NCI-H82 treated with DMSO at 0.1 percent for 48 hours (cell line): Measurements from ENCODE around the gene ACSS2.
A peak's percentile ranks its signal among the peaks of the same experiment; 100 is the strongest.

Source experiments
- DNase-seq: peaks from one replicate; lab custom pipeline; 2025; ENCODE audit not compliant: unreplicated experiment; lab: John Stamatoyannopoulos, UW

Gene ACSS2

DNA sequence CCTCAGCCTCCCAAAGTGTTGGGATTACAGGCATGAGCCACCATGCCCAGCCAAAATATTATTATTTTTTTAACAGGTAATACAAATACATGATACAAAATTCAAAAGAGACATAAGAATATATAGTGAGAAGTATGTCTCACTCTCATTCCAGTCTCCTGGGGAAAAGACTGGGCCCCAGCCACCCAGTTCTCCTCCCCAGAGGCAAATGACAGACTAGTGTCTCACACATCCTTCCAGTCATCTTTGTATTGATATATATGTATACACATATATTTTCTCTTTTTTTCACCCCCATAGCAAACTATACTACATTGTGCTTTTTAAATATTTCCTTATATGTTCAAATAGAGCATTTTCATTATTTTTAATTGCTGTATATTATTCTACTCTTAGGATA lies 70.9 kb downstream of the ACSS2 start:
- DNase-seq: no peak

DNA sequence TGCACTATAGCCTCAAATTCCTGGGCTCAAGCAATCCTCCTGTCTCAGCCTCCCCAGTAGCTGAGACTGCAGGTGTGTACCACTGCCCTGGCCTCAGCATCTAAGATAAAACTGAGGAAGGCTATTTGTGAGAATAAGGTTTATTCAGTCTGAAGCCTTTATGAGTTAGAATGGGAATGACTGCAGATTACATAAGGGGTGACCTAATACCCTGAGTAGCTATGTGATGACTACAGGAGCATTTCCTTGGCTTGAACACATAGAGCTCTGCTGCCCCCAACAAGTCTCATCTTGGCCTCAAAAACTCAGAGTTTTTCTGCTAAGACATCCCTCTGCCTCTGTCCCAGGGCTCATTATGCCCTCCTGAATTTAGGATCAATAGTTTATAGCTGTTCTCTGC lies 71.6 kb downstream of the ACSS2 start:
- no peak for DNase-seq

DNA sequence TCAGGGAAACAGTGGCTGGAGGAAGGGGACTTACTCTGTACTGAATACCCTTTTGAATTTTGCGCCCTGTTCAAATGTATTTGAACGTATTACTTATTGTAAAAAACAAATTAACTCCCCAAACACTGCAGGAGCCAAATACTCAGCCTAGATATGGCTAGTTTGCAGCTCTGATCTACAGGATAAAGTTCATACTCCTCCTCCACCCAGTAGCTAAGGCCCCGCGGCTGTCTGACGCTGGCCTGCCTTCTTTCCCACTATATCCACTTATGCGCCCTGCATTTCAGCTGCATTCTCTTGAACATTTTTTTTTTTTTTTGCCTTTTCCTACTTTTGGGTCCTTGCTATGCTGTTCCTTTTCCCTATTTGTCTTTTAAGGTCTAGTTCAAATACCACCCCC lies 72.7 kb downstream of the ACSS2 start:
- DNase-seq: no peak

DNA sequence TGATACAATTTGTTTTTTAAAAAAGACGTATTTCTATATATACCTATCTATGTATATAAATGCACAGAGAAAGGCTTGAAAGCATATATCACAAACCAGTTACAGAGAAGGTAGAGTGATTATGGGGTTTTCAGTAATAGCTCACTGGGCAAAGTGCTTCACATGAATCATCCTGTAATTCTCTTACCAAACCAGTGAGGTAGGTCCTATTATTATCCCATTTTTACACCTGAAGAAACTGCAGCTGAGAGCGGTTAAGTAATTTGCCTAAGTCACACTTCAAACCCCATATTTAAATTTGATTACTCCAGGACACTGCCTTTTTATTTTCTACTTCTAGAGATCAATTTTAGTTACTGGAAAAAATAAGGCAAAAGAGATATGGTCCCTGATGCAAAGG lies 74.8 kb downstream of the ACSS2 start:
- DNase-seq: no peak

DNA sequence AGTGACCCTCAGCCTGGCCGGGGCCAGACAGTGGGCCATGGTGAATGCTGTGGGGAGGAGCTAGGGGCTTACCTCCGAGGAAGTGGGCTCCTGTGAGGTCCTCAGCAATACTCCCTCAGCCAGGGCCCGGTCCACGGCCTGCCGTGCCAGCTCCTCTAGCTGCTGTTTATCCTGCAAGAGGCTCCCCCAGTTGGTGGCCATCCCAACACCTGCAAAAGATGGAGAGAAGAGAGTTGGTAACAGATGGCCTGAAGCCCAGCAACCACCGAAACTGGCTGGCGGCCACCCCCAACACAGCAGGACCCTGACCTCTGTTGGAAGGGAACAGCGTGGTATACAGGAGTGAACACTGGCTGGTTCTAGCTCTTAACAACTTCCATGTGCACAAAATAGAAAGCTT lies 75.2 kb downstream of the ACSS2 start:
- no peak for DNase-seq

DNA sequence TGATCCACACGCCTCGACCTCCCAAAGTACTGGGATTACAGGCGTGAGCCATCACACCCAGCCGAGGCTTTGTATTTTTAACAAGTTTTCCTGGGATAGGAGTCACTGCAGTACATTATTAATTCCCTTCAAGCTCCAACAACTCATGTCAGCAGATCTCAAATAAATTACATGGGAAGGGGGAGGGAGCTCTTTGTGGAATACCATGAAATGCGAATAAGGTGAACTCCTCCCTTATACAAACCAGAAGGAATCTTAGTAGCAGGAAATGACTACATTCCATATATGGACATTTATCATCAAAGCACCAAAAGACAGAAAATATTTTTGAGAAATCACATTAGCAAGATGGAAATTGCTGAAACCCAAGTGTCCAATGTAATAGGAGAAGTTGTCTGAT lies 76.3 kb downstream of the ACSS2 start:
- no peak for DNase-seq

DNA sequence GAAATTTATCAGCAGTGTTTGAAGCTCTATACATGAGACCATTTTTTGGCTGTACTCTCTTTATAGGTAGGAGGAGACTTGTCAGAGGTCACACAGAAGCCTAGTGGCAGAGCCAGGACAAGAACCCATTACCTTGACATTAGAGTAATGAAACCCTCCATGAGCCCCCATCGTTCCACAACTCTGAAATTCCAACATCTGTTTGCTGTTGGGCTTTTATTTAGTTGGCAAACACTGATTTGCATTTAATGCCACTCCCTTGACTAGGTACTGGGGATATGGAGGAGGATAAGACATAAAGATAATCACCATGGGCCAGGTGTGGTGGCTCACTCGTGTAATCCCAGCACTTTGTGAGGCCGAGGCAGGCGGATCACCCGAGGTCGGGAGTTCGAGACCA lies 77.5 kb downstream of the ACSS2 start:
- no peak for DNase-seq

DNA sequence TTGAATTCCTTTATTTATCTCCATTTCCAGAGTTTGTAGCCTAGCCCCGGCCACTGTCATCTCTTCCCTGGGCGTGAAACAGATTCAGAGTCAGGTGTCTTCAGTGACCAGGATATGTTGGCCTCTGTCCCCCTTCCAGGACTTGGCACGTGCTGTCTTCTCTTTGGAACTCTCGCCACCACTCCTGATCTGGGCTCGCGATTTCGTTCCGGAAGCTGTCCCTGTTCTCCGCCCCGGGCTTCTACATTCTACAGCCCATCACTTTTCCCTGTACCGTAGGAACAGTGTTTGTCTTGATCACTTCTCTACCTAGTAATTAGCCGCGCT lies 78.5 kb downstream of the ACSS2 start:
- DNase-seq: no peak

DNA sequence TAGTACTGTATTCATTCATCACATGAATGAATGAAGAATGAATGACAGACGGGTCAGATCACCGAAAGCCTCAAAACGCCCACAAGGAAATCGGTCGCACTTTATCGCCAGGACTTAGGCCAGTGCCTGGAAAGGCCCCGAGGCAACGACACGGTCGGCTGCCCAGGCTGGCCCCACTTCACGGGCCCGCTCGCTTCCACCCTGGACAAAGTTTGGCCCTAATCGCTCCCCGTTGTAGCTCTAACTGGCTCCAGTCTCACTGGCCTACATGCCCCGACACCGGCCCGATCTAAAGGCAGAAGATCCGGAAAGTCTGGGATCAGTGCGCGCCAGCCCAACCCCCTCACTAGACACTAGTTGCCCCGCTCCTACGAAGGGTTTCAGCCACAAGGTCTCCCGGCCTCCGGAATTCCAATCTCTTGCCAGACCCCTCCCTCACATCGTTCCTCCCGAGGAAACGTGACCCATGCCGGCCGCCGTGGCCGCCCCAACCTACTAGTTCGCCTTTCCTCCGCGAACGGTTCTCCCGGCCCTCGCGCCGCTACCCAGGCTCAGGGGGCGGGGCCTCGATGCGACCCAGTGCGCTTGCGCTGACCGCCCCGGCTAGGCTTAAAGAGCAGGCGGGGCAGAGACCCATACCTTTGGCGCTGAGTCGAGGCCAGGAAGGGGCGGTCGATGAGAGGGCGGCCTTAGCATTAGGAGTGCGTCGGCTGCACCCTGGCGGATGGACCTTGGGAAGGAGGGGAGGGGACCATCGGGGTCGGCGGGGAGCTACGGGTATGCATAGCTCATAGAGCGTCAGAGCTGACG lies 79.0 kb downstream of the ACSS2 start, which contains the start of the genes GSS and MYH7B:
GSS (minus strand) TSS at position 576 of the 810 bp plus-strand sequence. CDS start 3,954 bp downstream, outside the sequence.
MYH7B (plus strand) TSS at position 638 of the 810 bp plus-strand sequence. CDS start 22,138 bp downstream, outside the sequence.
- DNase-seq: peak; percentile 96

DNA sequence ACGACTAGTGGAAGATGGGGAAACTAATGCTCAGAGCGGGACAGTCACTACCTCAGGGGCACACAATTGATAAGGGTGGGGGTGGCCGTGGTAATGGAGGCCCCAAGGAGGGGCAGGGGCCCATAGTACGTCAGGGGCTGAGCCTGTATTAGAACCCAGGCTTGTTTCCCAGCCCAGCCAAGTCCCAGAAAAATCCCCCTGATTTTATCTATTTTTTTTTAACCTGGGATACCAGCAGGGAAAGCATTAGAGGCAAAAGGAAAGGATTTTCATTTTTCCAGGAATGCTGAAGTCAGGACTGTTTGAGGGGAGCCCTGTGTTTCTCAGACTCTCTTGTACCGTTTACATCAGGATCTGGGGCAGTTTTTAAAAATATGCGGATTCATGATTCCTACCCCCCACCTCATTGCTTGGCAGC lies 79.6 kb downstream of the ACSS2 start:
- no peak for DNase-seq

DNA sequence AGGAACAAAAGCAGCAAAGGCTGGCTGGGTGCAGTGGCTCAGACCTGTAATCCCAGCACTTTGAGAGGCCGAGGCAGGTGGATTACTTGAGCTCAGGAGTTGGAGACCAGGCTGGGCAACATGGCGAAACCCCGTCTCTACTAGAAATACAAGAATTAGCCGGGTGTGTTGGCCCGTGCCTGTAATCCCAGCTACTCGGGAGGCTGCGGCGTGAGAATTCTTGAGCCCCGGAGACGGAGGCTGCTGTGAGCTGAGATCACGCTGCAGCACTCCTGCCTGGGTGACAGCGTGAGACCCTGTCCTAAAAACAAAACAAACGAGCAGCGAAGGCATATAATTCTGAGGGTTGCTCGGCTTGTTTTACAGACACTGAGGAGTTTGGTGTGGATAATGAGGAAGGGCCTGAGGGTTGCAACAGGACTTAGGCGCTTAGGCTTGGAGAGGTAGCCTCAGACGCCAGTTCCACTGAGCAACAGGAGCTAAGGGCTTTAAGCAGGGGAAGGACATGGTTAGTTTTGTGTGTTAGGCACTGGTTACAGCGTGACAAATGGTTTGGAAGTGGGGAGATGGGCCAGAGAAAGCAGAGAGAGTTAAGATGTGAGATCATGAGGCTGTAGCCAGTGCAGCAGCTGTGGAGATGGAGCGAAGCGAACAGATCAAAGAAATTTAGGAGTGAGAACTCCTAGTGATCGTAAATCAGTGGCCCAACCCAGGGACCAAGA lies 80.5 kb downstream of the ACSS2 start:
- DNase-seq: no peak

DNA sequence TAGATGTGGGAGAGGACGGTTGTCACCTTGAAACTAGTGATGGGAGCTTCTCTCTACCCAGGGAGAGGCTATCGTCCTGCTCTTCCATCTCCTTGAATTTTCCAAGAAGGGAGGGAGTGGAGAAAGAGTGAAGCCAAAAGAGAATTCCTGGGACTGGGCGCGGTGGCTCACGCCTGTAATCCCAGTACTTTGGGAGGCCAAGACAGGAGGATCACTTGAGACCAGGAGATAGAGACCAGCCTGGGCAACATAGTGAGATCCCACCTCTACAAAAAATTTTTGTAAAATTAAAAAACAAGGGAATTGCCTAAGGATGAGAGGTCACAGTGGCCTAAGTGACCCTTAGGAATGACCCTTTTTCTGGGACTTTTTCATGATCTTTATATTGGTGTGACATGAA lies 88.1 kb downstream of the ACSS2 start:
- DNase-seq: no peak

DNA sequence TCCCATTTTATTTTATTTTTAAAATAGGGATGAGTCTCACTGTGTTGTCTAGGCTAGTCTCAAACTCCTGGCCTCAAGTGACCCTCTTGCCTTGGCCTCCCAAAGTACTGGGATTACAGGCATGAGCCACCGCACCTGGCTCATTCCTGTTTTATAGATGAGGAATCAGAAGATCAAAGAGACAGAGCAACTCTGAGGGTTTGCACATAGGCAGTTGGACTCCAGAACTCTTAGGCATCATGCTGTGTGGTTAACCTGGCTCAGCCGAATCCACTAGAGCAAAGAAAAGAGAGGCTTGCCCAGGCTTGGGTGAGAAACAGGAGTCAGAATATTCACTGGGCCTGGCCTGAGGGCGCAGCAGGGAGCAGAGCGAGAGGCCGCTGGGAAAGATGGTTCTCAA lies 88.6 kb downstream of the ACSS2 start:
- DNase-seq: no peak

DNA sequence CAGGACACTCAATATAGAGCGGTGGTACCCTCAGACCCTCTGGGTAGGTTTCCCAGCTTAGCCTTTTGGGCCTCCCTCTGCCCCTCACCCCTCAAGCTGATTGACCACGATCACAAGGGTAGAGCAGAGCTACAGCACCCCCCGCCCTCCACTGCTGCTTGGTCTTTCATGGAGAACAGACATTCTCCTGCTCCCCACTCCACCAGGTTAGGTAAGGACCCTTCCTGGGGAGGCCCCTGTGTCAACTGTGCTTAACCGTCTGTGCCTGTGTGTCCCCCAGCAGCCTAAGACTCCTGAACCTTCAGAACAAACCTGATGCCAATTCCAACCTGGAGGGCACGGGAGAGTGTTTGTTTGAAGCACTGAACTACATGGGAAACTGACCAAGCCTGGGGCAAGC lies 91.0 kb downstream of the ACSS2 start:
- DNase-seq: no peak

DNA sequence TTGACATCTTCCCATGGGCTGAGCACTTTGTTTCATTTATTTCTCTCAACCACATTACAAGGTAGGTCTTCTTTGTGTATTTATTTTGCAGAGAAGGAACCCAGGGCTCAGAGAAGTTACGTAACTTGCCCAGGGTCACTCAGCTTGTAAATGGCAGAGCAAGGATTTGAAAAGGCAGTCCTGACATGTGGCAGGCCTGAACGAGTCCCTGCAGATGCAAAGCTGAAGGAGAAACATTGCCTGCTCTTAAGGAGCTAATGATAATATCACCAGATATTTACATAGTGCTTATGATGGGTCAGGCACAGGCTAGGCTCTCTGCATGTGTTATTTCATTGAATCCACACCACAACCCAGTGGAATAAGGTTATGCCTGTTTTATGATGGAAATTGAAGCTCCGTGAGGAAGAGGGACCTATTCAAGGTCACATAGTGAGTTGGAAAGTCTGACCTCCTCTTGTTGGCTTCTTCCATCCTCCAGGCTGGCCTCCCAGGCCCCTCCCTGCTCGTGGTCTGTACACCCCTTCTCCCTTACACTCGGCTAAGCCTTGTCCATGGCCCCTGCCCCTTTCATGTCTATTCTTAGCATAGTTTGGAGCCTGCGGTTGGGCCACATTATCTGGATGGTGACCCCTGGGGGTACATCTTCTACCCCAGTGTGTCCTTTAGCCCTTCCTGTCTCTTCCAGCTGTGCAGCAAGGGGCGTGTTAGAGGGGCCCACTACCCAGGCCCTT lies 91.8 kb downstream of the ACSS2 start:
- DNase-seq: no peak

DNA sequence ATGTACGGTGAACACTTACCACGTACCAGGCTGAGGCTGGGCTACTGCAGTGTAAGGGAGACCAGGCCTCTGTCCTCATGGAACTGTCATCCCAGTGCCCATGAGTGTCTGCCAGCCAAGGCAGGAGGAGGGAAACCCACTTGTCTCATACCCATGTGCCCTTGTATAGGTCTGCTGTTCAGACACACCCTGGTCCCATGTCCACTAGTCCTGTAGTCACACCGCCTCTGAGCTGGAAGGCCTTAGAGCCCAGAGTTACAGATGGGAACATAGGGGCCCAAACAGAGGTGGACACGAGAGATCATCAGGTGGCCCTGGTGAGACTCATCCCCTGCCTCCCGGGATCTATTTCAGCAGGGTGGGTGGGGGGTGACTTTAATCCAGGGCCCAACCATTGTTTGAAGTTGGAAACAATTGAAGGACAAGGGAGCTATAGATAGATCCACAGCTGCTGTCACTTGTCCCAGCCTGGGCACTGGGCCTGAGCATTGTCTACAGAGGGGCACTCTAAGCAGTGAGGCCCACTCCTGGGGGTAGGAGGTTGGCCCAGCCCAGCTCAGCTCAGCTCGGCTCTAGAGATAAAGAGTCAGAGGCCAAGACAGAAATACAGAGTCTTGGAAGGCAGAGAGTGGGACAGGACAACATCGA lies 93.9 kb downstream of the ACSS2 start:
- no peak for DNase-seq

DNA sequence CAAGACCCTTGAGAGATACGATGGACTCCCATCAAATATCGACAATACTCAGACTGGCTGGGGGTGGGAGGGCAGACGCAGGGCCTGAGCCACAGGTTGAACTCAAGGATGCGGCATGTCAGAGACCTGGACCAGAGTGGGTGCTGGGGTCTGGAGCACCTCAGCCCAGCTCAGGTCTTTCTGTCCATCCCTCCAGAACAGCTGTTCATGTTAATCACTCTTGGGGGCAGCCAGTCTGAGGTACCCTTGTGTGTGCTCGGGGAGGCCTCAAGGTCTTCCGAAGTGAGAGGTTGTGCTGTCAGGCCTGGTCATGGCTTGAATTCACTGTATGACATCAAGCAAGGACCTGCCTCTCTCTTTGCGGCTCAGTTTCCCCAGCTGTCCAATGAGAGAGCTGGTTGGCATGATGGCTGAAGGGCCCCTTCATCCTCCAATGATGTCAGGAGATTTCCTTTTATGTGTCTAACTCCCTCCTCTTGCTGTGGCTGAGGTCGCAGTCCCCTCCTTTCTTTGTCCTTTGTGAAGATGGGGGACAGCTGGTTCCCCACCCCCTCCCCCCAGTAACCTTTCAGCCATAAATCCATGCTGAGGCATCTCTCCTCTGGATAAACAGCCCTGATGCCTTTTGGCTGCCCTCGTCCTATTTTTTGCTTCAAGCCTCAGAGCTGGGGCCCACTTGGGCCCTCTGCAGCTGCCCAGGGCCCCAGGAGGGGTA lies 94.6 kb downstream of the ACSS2 start:
- no peak for DNase-seq

DNA sequence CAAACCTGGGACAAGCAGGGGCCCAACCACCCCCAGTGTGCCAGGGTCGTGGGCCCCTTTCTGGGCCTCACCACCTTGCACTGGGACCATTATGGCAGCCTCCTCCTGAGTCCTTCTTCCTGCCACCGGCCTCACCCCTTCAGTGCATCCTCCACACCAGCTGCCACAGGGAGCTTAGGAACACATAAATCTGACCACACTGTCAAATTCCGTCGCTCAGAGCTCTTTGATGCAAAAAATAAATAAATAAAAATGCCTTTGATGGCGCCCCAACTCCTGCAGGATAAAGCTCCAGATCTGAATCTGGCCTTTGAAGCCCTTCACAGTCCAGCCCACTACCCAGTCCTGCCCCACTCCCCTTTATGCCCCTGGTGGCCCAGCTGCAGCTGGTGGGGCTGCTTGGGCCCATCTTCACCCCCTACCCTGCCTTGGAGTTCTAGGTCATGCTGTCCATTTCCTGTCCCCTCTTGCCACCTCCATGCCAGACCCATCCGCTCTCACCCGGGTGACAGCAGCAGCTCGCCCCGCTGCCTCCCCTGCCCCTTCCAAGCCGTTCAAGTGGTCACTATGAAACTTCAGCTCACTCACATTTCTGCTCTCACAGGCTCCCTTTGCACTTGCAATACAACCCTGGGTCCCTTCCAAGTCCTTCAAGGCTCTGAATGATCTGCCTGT lies 95.3 kb downstream of the ACSS2 start:
- no peak for DNase-seq

DNA sequence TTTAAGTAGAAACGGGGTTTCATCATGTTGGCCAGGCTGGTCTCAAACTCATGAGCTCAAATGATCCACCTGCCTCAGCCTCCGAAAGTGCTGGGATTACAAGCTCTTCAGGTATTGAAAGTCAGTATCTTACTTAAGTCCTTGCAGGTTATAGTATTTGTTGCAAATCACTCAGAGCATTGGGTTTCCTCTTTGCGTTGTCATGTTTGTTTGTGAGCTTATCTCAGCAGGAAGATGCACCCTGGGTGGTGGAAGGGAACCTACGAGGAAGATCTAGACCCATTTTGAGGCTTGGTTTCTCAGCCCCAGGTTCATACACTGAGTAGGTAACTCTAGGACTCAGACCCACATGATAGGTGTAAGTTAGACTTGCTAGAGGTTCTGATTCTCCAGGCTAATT lies 97.8 kb downstream of the ACSS2 start:
- no peak for DNase-seq

DNA sequence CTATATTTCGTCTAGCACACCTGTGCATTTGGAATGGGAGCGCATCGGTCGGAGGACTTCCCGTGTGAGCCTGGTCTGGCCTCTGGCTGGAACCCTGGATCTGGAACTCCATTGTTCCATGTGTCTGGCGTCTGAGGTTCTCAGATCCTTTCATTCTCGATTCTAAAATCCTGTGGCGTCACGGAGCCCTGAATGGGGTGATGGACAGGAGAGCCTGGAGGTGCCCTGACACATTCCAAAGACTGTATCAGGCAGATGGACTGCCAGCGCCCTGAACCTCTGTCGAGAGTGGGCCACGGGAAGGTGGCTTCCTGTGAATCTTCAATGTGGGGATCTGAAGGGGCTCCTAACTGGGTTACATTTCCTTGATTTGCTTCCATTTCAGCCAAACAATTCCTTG lies 99.9 kb downstream of the ACSS2 start:
- DNase-seq: no peak
